Prostate gland (tissue), 2 donors: Measurements from ENCODE around the gene SMAD7. TPM values are rescaled to one million over a fixed set of nuclear protein-coding genes. Genes with fewer than 3 reads are reported as not detected.

Source experiments
- DNase-seq: peaks from one replicate; pipeline ENCODE4 v3.0.0-alpha.2; 2019; ENCODE audit warnings: low spot score
- H3K27ac ChIP-seq, 2 donors: fragments of 200-600 bp; sonication (generic); 2 replicates each; pipeline ENCODE4 v1.5.1; 2017 to 2019
- H3K27me3 ChIP-seq: fragments of 200-600 bp; sonication (generic); replicated peaks from 2 replicates; pipeline ENCODE4 v1.5.1; 2019; ENCODE audit not compliant: insufficient read depth
- H3K36me3 ChIP-seq, 2 donors: fragments of 200-600 bp; sonication (generic); 1 replicate in 1 of 2; 2 replicates in 1 of 2; pipeline versions ENCODE4 v1.5.1 to v1.8.1; 2017 to 2019
- H3K4me1 ChIP-seq: fragments of 200-600 bp; sonication (generic); replicated peaks from 2 replicates; pipeline ENCODE4 v1.5.1; 2019
- H3K4me3 ChIP-seq, 2 donors: fragments of 200-600 bp; sonication (generic); 2 replicates each; pipeline ENCODE4 v1.5.1; 2017 to 2019
- H3K9me3 ChIP-seq: fragments of 200-600 bp; sonication (generic); 2 replicates; pipeline ENCODE4 v1.5.1; 2017
- POLR2A ChIP-seq: fragments of 450-650 bp; IDR thresholded peaks from one replicate; pipeline ENCODE4 v1.6.1; 2016; ENCODE audit warnings: antibody characterized with exemption, mild to moderate bottlenecking
- POLR2AphosphoS5 ChIP-seq: sonication (generic); formaldehyde crosslinking; IDR thresholded peaks from one replicate; pipeline ENCODE4 v1.6.1; 2017; ENCODE audit warnings: antibody characterized with exemption
- WGBS: methylation state at CpG from one replicate; pipeline ENCODE4 v1.1.5; 2018; 5-methylcytosine and 5-hydroxymethylcytosine counted together
- intact Hi-C: fragments of 100-400 bp; cut with DNase I; formaldehyde crosslinking; loops from one replicate; pipeline ENCODE4 v1.14.2; 2022
- total RNA-seq, 2 donors: library from RNA; depleted of rRNA; stranded (reverse); fragments of >200 nt; gene quantifications; one replicate each; pipeline ENCODE4 v1.1.0, GENCODE V29; 2016
- TF ChIP-seq, protein P1 (sequence below), 4 experiments: fragments of 200-600 bp in 2 of 4; fragments of 450-650 bp in 2 of 4; sonication (generic) in 2 of 4; IDR thresholded peaks; 1 replicate in 3 of 4; 2 replicates in 1 of 4; pipeline ENCODE4 v1.5.1; 2016 to 2019; ENCODE audit warnings: antibody characterized with exemption in 4 of 4, mild to moderate bottlenecking in 2 of 4, moderate library complexity in 2 of 4

The SMAD7 gene
- total RNA-seq, 2 donors from 2014 or later: 29.3 to 31.0 TPM

DNA sequence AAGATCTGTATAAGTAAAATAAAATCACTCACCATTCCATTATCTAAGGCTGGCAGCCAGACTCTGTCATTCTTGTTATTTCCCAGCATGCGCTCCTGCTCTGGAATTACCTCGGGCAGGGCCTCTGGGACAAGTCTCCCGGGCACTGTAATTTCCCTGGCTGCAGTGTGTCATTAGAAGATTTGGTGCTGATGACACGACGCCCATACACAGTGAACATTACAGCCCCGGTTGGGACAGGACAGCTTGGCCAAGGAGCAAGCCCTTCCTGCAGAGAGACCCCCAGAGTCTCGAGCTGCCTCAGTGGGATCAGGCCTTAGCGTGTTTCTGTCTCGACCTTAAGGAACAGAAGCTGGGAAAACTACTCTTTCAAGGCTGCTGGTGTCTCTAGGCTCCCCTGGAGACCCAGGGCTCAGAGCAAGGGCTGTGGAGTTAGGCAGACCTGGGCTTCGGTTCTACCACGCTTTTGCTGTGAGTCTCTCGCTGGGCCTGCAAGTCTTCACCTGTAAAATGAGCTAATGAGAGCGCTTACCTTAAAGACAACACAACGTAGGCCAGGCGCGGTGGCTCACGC lies 39.7 kb downstream of the SMAD7 start:
- TF ChIP-seq POLR2A (no peak), POLR2AphosphoS5 (no peak)
- TF ChIP-seq, protein P1, sequence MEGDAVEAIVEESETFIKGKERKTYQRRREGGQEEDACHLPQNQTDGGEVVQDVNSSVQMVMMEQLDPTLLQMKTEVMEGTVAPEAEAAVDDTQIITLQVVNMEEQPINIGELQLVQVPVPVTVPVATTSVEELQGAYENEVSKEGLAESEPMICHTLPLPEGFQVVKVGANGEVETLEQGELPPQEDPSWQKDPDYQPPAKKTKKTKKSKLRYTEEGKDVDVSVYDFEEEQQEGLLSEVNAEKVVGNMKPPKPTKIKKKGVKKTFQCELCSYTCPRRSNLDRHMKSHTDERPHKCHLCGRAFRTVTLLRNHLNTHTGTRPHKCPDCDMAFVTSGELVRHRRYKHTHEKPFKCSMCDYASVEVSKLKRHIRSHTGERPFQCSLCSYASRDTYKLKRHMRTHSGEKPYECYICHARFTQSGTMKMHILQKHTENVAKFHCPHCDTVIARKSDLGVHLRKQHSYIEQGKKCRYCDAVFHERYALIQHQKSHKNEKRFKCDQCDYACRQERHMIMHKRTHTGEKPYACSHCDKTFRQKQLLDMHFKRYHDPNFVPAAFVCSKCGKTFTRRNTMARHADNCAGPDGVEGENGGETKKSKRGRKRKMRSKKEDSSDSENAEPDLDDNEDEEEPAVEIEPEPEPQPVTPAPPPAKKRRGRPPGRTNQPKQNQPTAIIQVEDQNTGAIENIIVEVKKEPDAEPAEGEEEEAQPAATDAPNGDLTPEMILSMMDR (IDR thresholded peaks at IDR 0.05): no peak
- no peaks in the 10 kb centered on the region for H3K36me3 ChIP-seq
- no peaks in the 10 kb centered on the region for H3K4me1 ChIP-seq
- WGBS: 93% methylated on average over 17 of the region's 17 CpGs
- H3K27ac ChIP-seq: no peak overlapping the region
- no peak overlapping the region for H3K4me3 ChIP-seq
- H3K27me3 ChIP-seq: no peaks in the 10 kb centered on the region
- H3K9me3 ChIP-seq: no peaks in the 10 kb centered on the region
- no peak for DNase-seq
- intact Hi-C loops: no loop called here

DNA sequence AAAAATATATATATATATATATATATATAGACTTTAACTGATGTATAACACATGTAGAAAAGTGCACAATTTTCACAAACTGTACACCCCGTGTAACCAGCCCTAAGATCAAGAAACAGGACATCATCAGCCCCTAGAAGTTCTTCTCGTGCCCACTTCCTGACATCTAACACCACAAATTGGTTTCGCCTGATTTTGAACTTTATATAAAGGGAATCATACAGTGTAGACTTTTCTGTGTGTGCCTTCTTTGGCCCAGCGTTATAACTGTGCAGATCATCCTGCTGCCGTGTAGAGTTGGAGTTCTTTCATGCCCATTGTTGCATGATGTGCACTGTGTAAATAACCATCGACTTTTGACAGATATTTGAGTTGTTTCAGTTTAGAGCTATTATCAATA lies 41.0 kb downstream of the SMAD7 start:
- no peaks in the 10 kb centered on the region for H3K9me3 ChIP-seq
- TF ChIP-seq POLR2AphosphoS5 (no peak), POLR2A (no peak)
- TF ChIP-seq, protein P1 (IDR thresholded peaks at IDR 0.05): no peak
- intact Hi-C loops: no loop called here
- WGBS: 72% methylated on average over 6 of the region's 6 CpGs
- H3K27me3 ChIP-seq: no peaks in the 10 kb centered on the region
- no peak for DNase-seq
- H3K4me1 ChIP-seq: no peaks in the 10 kb centered on the region
- no peak overlapping the region for H3K4me3 ChIP-seq
- no peaks in the 10 kb centered on the region for H3K36me3 ChIP-seq
- H3K27ac ChIP-seq: no peak overlapping the region

DNA sequence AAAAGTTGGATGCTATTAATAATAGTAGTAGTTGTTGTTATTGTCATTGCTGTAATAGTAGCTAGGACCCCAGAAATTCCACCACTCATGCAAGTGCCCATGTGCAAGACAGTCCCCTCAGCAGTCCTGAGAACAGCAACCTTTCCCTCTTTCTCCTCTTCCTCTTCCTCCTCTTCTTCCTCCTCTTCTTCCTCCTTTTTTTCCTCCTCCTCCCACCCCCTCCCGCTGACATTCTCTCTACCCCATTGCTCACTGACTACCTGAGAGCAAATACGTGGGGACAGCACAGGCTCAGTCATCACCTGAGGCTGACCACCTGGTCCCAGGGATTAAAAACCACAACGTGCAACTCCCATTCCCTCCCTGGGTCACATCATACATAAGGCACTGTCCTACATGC lies 41.8 kb downstream of the SMAD7 start:
- DNase-seq: no peak
- Histone ChIP-seq H3K27ac (no peak overlapping the region), H3K27me3 (no peaks in the 10 kb centered on the region), H3K36me3 (no peaks in the 10 kb centered on the region), H3K9me3 (no peaks in the 10 kb centered on the region), H3K4me3 (no peak overlapping the region), H3K4me1 (no peaks in the 10 kb centered on the region)
- WGBS: 75% methylated on average over 3 of the region's 3 CpGs
- TF ChIP-seq, protein P1 (IDR thresholded peaks at IDR 0.05): no peak
- no peak for TF ChIP-seq POLR2AphosphoS5
- no peak for TF ChIP-seq POLR2A
- intact Hi-C loops: no loop called here

DNA sequence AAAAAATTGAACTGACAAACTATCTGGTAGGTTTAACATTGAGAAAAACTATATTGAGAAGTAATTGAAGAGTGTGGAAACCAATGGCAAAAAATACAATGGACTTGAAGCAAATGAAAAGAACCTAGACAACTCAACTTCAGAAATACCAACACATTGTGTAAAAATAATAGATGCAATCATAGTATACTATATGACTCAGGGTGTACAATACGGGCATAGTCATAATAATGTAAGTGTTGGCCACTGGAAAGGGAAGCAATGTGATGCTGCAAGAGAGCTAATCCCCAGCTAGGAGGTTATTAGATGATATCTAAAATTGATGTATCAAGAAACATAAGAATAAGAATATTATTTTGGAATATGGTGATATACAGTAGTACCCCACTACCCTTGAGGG lies 45.3 kb downstream of the SMAD7 start:
- no peak for TF ChIP-seq POLR2AphosphoS5
- TF ChIP-seq, protein P1 (IDR thresholded peaks at IDR 0.05): no peak
- no peak for TF ChIP-seq POLR2A
- WGBS: 100% methylated on average over 1 of the region's 1 CpG
- no peaks in the 10 kb centered on the region for H3K4me1 ChIP-seq
- intact Hi-C loops: no loop called here
- H3K27me3 ChIP-seq: no peaks in the 10 kb centered on the region
- no peaks in the 10 kb centered on the region for H3K9me3 ChIP-seq
- H3K36me3 ChIP-seq: no peaks in the 10 kb centered on the region
- DNase-seq: no peak
- no peak overlapping the region for H3K27ac ChIP-seq
- no peak overlapping the region for H3K4me3 ChIP-seq

DNA sequence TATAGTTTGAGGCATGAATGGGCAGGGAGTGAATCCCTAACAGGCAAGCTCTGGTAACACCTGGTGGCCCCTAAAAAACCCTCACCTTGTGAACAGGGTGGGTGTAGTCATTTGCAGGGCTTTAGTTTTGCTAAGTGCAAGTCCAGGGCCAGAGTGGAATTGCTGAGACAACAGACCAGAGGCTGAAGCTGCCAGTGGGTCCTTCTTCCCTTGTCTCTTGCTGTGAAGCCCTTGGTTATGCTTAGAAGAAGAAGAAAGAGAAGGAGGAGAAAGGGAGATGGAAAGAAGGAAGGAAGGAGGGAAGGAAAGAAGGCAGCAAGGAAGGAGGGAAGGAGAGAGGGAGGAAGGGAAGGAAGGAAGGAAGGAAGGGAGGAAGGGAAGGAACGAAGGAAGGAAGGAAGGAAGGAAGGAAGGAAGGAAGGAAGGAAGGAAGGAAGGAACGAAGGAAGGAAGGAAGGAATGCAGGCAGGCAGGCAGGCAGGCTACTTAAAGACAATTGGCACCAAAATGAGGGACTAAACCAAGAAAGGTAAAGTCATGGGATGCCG lies 45.8 kb downstream of the SMAD7 start:
- no peak for DNase-seq
- no peaks in the 10 kb centered on the region for H3K36me3 ChIP-seq
- no peak overlapping the region for H3K4me3 ChIP-seq
- intact Hi-C loops: no loop called here
- H3K27ac ChIP-seq: no peak overlapping the region
- 90% methylated on average over 3 of the region's 3 CpGs for WGBS
- TF ChIP-seq POLR2A (no peak), POLR2AphosphoS5 (no peak)
- TF ChIP-seq, protein P1 (IDR thresholded peaks at IDR 0.05): no peak
- no peaks in the 10 kb centered on the region for H3K9me3 ChIP-seq
- H3K27me3 ChIP-seq: no peaks in the 10 kb centered on the region
- H3K4me1 ChIP-seq: no peaks in the 10 kb centered on the region
